HG03354 (cell line): ENCODE results near the gene PFDN4.
"Not testable (repeated sequence)": the region's sequence is repeated elsewhere in the genome, so short reads cannot be mapped to it uniquely, and the experiment has no call there.

ENCODE experiments used
- ATAC-seq: cut with Tn5 transposase; IDR thresholded peaks from one replicate; pipeline ENCODE4 v1.9.1; 2021; ENCODE audit warnings: mild to moderate bottlenecking; ENCODE audit not compliant: unreplicated experiment, poor library complexity, severe bottlenecking

The PFDN4 gene

DNA sequence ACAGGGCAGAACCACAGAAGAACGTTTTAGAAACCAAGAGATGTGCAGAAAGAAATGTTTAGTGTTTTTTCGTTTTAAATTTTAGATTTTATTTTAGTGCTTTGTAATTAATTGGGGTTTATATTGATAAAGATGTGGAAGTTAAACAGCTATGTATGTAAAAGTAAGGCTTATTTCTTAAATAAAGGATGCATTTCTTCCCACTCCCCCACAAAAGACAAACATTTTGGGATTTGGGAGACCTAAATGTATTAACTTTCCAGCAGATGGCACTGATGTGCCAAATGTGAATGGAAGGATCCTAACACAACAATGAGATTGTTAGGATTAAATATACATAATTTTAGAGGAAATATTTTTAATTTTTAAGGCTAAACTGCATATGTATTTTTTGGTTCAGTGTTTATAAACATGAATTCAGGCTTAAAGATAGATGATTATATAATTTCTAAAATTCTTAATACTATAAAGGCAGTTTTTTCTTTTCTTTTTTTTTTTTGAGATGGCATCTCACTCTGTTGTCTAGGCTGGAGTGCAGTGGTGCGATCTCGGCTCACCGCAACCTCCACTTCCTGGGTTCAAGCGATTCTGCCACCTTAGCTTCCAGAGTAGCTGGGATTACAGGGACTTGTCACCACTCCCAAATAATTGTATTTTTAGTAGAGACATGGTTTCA, 12.0 kb downstream of the PFDN4 start:
- ATAC-seq, result no peak

DNA sequence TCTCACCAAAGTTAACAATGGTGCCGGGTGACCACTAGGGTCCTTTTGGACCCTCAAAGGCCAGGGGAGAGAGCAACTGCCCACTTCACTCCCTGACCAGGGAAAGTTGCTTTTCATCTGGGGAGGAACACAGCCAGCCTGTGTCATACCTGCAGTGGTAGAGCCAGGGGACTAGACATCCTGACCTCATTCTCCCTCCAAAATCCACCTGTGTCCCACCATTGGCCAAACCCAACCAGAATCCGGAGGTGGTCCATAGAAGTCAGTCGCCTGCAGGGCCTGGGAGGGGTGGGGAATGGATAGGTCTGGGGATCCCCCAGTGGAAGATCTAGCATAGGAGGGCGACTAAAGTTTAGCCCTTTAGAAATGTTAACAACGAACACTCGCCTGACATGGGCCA, 12.8 kb downstream of the PFDN4 start:
- ATAC-seq, result no peak

DNA sequence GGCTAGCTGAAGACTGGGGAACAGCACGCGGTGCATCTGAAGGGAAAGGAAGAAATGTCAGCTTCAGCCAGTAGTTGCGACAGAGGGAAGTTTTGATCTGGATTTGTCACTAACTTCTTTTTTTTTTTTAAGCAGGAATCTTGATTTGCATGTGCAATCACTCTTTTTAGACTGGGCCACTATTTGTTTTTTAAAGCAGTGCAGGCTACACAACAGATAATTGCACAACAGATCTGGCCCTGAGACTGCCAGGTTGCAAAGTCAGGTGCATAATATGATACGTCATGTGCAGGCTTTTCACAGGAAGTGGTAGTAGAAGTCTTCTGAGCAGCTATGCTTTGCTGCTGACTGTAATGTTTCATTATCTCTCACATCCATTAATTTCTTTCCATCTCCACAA, 13.5 kb downstream of the PFDN4 start:
- peak; percentile 75 for ATAC-seq

DNA sequence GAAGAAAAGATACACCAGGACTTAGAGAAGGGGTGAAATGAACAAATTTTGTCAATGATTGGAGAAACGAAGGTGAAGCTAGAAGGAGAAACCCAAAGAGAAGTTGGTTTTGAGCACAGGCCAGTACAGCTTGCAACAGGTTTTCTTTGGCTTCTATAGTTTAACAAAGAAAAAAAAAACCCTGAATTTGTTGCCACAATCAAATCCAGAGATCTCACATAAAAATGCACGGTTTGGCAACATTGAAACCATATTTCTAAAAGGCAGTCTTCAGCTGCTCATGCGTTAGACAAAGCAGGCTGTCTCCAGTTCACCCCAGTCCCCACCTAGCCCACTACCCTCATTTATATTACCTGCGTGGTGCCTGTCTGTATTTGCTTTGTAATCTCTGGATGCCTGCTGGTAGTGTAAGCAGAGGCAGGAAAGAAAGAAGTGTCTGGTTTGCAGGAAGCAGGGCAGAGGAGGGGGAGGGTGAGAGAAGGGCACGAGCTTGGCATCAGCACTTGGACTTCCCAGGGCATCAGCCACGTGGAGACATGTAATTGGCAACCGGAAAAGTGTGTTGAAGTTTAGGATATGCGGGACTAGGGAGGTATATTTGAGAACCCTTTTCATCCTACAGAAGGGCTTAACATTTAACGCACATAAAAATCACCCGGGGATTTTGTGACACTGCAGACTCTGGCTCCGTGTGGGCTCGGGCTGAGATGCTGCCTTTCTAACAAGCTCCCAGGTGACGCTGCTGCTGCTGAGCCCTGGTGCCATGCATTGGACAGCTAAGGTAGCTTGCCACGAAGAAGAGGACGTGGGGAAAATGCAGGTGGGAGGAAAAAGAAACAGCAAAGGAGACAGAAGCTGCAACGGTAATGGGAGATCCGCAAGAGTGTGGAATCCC, 14.4 kb downstream of the PFDN4 start:
- no peak for ATAC-seq

DNA sequence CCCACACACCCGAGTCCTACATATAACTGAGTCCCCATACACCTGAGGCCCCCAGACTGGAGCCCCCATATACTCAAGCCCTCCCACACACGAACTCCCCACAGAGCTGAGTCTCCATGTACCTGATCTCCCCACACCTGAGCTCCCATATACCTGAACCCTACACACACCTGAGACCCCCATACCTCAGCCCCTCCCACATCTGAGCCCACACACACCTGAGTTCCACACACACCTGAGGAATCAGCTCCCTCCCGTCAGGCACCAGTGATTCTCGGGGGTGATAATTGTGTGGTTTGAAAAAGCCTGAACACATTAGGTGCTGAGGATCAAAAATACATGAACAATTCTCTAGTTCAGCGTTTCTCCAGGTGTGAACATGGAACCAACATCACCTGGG, 15.4 kb downstream of the PFDN4 start:
- ATAC-seq, result no peak

DNA sequence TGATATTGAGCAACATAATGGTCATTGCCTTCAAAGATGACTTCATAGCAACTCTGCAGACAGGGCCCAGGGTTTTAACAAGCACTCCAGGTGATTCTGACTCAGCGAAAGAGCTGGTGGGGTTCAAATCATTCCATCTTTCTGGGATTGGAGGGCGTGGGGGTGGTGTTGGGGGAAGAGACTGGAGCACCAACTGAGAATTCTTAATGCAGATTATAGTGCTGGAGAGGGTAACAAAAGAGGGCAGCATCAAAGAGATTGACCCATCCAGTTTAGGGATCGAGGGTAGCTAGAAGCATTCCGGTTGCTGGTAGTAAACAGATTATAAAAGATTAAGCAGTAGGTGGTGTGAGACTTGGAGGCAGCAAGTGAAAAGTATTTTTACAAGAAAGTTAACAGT, 15.9 kb downstream of the PFDN4 start:
- ATAC-seq, result no peak

DNA sequence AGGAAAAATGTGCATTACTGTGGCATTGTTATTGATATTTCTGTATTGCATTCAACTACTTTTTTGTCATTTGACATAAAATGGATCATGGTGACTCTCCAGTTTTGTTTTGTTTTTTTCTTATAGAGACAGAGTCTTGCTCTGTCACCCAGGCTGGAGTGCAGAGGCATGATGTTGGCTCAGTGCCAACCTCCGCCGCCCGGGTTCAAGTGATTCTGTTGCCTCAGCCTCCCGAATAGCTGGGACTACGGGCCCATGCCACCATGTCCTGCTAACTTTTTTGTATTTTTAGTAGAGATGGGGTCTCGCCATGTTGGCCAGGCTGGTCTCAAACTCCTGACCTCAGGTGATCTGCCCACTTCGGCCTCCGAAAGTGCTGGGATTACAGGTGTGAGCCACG, 16.8 kb downstream of the PFDN4 start:
- not testable (repeated sequence) for ATAC-seq

DNA sequence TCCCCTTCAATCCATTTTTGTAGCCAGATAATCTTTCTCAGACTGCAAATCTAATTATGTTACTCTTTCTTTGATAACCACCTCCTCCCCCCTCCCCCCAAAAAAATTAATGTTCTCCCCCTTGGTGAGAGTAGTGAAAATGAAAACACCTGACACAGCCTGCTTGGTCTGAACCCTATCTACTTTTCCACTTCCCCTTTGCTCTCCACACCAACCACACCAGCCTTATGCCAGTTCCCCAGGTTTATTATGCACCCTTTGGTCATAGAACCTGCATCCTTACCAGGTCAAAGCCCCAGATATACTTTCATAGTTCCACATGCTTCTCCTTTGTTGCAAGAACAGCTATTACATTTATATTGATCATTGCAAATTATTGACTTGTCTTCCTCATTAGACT, 19.4 kb downstream of the PFDN4 start:
- ATAC-seq, result peak; percentile 94

DNA sequence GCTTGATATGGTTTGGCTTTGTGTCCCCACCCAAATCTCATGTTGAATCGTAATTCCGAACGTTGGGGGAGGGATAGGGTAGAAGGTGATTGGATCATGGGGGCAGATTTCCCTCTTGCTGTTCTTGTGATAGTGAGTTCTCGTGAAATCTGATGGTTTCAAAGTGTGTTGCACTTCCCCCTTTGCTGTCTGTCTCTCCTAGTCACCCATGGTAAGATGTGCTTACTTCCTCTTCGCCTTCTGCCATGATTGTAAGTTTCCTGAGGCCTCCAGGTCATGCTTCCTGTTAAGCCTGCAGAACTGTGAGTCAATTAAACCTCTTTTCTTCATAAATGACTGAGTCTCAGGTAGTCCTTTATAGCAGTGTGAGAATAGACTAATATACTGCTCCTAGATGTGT, 19.9 kb downstream of the PFDN4 start:
- ATAC-seq, result no peak

DNA sequence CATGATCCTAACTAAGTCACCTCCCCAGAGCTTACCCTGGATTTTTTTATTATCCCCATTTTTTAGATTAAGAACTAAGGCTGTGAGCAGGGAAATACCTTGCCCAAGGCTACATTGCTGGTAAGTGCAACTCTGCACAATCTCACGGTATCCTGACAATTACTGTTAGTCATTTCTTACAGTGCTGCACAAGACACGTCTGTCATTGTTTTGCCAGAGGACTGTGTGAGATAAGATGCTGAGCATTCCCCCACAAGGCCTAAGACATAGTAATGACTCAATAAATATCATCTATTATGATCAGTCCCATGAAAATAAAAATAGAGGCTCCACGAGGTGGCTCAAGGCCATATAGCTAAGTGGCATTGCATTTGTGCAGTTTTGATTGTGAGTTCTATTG, 21.0 kb downstream of the PFDN4 start:
- ATAC-seq, result no peak

DNA sequence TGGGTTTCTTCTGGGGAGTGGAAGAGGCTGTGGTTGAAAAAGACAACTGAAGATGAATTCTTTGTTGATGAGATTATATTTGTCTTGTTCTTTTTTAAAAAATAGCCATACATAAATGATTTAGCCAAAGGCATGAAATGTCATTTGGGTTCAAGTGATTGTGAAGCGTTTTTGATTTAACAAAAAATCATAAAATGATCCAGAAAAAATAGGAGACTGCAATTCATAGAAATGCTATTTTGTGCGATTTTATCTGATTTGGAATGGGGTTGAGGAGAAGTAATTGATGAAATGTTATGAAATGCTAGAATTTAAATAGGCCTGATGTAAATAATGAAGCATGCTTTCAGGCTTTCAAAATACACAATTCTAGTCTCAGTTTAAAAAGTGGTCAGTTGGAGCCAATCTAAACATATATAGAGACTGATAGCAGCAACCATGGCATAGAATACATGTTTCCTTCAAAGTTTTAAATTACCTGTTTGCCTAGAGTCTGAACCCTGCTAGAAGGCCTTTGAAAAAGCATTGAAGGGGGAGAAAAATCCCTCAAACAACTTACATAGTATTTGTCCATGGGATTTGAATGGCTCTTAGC, 21.8 kb downstream of the PFDN4 start:
- no peak for ATAC-seq

DNA sequence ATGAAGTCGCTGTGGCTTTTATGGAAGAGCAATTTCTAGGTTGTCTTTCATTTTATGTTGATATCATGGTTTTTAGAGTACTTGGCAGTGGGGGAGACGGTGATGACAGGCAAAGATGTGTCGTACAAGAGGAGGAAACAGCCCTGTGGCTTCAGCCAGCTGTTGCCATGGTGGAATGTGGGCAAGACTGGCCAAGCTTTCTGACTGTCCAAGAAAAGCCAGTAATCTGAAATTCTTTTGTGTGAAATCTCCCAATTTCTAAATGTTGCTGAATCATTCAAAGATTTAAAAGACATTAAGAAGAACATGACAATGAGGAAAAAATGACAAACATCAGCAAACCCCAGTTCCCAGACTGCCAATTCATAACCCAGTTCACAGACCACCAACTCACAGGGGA, 23.1 kb downstream of the PFDN4 start:
- ATAC-seq, result no peak

DNA sequence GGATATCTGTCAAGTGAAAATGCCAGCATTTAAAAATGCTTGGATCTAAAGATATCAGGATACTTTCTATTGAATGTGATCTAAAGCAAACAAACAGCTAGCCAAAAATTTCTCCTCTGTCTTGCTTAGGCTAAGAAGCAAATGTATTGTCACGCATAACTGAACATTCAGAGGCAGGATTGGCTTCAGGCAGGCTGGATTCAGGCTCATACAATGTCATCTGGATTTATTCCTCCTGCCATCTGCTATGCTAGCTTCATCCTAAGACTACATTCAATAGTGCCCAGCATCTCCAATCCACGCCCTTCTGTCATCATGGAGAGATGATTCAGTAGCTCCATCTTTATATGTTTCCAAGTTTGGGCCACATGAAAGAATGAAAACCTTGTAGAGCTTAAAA, 27.1 kb downstream of the PFDN4 start:
- no peak for ATAC-seq

DNA sequence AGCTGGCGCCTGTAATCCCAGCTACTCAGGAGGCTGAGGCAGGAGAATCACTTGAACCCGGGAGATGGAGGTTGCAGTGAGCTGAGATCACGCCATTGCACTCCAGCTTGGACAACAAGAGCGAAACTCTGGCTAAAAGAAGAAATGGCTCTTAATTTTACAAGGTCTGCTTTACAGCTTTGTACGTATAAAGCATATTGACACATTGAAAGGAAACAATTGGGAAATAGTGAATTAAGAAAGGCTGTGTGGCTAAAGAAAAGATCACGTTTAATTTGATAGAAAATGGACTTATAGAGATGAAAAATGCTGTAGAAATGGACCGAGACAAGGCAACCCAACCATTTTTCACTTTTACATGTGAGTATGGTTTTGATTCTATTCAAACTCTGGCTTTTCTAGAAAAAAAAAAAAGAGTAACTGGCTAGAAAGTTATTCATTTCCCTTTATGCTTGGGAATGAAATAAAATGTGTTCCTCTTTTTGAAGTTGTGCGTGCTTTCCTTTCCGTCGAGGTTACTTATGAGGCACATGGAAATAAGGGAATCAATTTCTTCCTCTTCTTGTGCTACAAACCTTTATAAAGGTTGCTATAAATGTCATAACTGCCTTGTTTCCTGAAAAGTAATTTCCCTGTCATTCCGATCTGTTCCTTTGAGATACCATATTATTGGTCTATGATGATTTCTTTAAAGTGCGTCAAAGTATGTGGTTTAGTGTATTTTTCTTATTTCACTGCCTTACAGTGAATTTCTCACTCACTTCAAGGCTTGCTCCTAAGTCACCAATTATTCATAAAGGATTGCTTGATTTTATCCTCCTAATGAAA, 29.4 kb downstream of the PFDN4 start:
- ATAC-seq, result no peak

DNA sequence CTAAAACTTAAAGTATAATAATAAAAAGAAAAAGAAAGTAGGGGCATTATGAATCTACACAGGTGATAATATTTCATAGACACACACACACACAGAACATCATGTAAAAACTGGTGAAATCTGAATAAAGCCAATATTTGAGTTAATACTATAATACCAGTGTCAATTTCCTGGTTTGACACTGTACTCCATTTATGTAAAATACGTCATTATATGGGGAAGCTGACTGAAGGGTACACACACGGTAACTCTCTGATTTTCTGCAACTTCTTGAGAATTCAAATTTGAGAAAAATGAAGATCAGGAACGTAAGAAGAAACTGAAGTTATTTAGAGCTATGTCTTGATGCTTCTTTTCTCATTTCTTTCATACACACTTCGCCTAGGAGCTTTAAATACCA, 36.2 kb downstream of the PFDN4 start:
- ATAC-seq, result no peak

DNA sequence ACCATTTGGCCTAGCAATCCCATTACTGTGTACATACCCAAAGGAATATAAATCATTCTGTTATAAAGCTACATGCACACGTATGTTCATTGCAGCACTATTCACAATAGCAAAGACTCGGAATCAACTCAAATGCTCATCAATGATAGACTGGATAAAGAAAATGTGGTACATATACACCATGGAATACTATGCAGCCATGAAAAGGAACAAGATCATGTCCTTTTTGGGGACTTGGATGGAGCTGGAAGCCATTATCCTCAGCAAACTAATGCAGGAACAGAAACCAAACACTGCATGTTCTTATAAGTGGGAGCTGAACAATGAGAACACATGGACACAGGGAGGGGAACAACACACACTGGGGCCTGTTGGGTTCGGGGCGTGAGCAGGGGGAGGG, 40.8 kb downstream of the PFDN4 start:
- ATAC-seq, result not testable (repeated sequence)

DNA sequence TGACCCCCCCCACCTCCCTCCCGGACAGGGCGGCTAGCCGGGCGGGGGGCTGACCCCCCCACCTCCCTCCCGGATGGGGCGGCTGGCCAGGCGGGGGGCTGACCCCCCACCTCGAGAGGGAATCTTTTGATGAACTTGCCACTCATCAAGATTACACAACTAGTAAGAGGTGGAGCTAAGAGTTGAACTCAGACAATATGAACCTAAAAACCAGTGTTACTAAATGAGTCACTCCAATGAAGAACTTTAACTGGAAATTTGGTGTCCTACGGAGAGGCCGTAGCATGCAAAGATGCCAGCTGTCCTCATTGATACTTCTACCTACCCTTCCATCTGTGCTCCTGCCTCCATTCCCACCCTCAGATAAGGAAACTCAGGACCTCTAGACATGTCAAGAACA, 42.8 kb downstream of the PFDN4 start:
- ATAC-seq, result no peak

DNA sequence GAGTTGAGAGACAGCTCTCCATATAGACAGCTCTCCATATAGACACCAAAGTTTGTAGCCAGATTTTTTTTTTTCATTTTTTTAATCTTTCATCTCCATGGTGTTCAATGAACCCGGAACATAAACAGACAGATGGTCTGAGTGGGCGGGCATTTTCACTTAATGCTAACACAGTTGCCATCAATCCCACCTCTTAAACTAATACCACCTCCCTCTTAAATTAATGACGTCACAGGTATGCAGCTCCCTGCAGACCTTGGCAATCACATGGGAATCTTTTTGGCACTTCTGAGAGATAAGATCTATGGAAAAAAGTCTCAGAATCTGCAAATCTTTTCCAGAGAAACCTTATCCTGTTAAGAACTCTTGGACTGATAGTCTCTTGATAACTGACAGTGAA, 43.2 kb downstream of the PFDN4 start:
- no peak for ATAC-seq

DNA sequence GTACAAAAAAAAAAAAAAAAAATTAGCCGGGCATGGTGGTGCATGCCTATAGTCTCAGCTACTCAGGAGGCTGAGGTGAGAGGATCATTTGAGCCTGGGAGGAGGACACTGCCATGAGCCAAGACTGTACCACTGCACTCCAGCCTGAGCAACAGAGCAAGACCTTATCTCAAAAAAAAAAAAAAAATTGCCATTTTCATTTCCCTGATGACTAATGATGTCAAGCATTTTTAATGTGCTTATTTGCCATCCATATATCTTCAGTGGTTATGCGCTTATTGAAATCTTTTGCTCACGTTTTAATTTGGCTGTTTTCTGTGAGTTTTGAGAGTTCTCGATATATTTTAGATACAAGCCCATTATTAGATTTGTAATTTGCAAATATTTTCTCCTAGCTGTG, 46.7 kb downstream of the PFDN4 start:
- no peak for ATAC-seq

DNA sequence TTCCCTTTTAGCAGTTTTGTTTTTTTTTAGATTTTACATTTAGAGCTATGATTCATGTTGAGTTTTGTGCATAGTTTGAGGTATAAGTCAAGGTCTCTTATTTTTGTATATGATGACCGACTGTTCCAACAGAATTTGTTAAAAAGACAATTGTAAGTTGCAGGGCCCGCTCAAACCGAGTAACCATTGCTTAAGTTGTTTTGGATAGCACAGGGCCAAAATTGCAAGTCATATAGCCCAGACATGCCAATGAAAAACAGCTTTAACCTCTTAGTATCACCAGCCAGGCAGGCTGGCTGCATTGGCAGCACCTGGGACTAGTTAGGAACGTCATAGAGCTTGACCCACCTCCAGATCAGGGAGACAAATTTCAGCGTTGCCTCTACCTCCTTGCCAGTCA, 47.3 kb downstream of the PFDN4 start:
- ATAC-seq, result no peak
